GM18507 (cell line): ENCODE measurements around the gene PRDM5.

Source experiments
- DNase-seq: peaks from one replicate; pipeline ENCODE4 v3.0.0; 2011; ENCODE audit warnings: low read depth; ENCODE audit not compliant: insufficient read length; ENCODE audit errors: extremely low spot score
- FAIRE-seq: peaks from 2 replicates; lab custom pipeline; 2011; peaks lifted over from hg19 to GRCh38; lab: Jason Lieb, UNC

Gene PRDM5

DNA sequence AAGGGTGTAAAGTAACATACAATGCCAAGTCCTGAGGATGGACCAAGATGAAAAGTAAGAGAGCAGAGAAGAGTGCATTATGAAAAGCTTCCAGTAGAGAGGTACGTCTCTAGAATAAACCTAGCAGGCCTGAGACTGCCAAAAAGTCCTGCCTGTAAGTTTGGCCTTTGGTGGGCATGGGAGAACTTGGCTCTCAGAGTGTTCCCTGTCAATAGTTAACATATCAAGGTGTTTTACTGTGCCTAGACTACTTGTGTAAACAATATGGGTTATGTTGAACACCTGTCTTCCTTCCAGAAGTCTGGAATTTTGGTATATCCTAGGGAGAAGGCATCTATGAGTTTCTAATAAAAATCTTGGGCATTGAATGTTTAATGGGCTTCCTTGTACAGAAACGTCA, 60.1 kb downstream of the PRDM5 start:
- FAIRE-seq (no peak), DNase-seq (no peak)

DNA sequence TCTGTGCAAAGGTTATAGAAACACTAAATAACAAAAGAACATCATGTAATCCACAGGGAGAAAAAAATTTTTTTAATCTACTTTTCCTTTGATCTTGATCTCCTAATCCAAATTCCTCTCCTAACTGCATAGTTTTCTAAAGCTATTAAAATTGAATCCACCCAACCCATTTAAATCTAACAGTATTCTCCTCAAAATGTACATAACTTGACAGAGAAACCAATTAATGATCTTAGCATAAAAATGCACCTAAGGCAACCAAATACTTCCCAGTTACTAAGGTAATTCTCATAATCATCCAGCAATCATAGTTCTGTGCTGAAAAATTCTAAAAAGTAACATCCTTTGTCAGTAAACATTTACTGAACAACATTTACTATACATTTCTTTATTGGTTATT, 60.7 kb downstream of the PRDM5 start:
- FAIRE-seq (no peak), DNase-seq (no peak)

DNA sequence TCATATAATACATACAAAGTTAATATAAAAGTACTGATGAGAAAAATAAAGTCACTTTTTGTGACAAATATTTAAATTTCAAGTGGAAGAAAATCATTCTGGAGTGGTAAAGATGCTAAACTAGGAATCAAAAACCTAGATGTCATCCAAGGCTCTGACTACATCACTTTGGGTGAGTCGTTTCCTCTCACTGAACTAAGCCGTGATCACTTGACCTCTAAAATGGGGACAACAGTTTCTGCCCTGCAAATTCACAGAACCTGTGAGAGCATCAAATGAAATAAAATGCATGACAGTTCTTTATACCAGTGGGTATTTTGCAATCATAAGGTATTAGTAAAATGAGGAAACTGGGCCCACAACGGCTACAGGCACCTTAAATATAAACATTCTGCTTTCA, 63.8 kb downstream of the PRDM5 start:
- DNase-seq: no peak
- no peak for FAIRE-seq

DNA sequence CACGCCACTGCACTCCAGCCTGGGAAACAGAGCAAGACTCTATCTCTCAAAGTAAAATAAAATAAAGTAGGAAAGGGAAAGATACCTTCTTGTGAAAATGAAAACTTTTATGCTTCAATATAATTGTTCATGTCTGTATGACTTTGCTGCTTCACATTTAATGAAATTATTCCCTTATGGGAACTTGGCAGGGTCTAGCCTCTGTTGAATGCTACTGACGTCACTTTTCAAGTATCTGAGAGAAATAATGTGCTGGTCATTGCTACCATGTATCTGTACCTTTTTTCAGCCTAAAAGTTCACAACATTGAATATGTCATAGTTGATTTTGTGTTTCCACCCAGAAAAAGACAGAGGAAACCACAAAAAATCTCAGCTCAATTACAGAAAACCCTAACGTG, 65.2 kb downstream of the PRDM5 start:
- DNase-seq (no peak), FAIRE-seq (no peak)

DNA sequence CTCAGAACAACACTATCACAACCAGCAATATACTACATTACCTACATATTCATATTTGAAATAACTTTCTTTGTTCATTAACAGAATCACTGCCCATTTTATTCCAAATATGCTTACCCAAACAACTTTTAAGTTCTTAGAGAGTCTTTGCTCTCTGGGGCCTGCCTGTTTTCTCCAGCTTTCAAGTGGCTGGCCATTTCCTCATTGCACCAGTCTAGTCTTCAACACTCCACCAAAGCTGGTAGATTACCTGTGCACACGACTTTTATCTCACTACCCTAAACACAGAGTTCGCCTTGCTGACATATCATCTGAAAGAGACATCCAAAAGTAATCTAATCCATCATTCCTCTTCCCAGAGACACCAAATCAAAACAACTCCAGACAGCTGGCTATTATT, 66.2 kb downstream of the PRDM5 start:
- FAIRE-seq (no peak), DNase-seq (no peak)

DNA sequence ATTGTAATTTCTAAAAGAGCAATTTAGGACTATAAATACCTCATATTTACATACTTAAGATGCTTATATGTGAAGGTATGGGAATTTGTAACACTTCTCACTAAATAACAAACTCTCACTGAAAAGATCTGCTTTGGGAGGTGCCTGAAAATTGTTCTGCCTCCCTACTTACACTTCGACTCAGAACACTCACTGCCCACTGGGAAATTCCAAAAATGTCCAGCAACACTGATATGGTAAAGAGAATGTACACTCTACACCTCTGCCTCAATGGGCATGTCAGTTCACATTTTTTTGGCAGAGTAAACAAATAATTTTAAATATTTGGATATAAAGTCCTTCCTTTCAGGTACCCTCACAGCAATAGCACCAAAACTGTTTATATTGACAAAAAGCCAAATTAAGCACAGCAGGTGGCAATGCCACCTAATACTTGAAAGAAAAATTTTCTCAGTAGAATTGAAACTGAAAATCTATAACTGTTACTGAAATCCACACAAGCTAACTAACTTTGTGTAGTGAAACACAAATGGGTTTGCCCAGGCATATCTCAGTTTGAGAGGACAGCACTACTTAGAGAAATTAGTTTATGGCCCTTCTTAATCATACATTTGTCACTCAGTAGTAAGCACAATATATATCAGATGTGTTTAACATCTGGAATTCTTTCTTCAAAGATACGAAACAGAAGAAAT, 67.1 kb downstream of the PRDM5 start:
- DNase-seq (no peak), FAIRE-seq (peak; percentile 70)

DNA sequence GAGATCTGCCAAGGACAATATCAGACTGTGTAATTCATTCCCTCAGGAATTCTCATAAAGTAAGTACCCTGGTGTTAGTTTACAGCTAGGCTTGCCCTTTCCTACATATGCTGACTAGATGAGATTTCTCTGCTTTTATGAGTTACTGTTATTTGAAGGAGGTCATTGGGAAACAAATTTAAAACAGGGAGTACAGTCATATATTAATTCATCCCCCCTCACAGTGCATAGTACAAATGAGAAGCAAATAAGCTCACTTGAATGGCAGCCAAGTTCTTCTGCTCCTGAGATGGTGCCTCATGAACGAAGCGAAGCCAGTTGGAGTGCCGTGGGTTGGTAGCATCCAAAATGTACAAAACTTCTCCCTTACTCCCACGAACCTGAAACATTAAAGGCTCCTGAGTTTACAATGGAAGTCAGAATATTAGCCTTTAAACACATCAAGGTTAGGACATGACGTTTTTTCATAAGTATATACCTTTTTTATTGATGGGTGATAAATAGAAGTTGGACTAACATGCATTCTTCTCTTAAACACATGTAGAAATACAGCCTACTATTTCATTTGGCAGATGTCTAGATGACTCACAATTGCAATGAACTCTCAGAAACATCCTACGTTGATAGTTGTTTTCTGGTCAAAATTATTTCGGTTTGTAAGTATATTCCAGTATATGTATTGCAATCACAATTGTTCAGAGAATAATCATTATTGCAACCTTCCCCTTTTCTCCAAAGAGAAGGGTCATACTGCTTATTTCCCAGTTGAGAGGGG, 69.2 kb downstream of the PRDM5 start:
- FAIRE-seq (no peak), DNase-seq (no peak)

DNA sequence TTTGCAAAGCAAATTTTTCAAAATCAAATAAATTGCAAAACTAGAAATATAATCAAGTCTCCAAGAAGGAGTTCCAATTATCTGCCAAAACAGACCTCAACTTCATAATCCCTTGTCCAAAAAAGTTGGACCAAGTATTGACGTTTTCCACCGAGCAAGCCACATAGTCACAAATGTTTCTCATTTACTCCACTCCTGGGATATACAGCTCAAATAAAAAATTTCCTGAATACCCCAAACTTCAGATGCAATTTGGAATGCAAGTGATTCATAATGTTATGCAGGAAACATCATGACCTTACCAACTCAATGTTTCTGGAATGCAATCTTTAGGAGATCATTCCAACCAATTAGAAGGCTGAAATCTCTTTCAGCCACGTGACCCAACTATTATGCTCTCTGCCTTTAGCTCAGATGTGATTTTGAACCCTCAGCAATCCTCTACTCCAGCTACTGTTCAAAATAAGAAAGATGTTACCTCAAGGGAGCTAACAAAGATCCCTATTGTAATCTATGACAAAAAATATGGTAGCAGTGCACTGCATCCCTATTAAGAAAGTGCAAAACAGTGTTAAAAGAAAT, 72.4 kb downstream of the PRDM5 start:
- DNase-seq (no peak), FAIRE-seq (no peak)

DNA sequence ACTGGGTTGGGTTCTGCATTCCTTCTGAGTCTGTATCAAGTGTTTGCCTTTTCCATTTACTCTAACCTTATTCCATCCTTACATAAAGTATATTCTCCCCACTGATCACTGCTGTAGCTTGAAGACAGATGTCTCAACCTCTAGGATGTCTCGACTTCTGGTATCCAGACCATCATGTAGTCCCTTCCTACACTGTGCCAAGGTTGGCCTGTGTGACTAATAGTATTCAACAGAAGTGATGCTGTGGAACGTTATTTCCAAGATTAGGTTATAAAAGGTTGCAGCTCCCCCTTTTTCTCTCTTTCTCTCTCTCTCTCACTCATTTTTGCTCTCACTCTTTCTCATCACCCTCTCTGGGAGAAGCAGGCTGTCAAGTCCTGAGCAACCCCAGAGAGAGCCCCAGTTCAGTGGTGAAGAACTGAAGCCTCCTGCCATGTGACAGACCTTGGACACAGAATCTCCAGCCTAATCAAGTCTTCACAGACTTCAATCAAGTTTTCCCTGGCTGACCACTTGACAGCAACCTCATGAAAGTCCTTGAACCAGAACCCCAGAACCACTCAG, 75.4 kb downstream of the PRDM5 start:
- FAIRE-seq (no peak), DNase-seq (no peak)

DNA sequence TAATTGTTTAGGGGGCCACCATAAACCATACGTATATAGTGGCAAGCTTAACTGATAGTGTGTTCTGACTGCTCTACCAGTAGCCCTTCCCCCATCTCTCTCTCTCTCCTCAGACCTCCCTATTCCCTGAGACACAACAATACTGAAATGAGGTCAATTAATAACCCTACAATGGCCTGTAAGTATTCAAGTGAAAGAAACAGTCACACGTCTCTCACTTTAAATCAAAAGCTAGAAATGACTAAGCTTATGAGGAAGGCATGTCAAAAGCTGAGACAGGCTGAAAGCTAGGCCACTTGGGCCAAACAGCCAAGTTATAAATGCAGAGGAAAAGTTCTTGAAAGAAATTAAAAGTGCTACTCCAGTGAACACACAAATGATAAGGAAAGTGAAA, 78.0 kb downstream of the PRDM5 start:
- FAIRE-seq: peak; percentile 71
- DNase-seq: no peak

DNA sequence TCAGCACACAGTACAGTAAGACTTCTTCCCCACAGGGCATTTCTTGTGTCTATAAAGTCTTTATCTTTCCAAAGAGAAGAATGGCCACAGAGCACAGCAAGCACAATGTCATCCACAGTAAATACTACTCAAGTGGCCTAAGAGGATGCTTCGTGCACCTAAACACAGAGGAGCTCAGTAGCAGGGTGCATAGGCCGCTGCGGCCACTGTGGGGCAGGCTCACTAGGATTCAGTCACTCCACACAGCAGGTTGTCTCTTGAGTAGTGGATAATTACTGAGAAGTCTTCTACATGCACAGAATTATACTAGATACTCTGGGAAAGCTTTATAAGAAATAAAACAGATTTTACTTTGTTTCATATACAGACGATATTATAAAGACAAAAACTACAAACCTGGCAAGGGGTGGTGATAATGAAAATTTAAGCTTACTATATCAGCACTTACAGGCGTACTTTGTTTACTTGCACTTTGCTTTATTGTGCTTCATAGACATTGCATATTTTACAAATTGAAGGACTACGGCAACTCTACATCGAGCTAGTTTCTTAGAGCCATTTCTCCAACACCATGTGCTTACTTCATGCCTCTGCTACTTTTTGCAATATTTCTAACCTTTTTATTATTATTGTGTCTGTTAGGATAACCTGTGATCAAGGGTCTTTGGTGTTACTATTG, 78.5 kb downstream of the PRDM5 start:
- FAIRE-seq (no peak), DNase-seq (no peak)

DNA sequence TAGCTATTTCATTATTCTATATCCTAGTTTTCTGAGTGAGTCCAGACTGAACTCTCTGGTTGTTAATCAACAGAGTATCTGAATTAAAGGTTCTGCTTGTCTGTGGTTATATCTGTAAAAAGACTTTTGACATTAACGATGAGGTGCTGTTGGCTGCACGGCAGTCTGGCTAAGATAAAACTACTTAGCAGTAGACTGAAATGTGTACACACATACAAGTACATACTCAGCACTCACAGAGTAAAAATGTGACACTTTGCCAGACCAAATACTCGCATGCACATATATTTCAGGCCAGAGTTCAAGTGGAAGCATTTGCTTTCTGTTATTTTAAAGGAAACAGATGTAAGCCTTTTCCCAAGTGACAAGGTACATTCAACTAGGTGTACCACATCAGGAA, 80.5 kb downstream of the PRDM5 start:
- no peak for FAIRE-seq
- no peak for DNase-seq

DNA sequence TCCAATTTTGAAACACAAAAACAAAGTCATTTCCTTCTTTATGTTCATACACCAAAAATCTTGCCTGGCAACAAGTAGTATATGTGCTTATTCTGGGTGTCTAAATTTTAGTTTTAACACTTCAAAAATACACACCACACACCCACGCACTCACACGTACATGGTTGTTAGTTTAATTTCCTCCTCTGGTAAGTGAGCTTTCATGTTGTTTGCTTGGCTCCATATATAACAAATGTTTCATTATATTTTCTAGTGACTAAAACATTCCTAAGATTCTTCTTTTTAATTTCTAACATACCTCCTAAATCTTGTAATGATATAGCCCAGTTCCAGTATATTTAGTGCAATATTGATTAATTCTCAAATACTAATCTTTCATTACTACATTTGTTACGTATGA, 80.9 kb downstream of the PRDM5 start:
- FAIRE-seq (no peak), DNase-seq (no peak)

DNA sequence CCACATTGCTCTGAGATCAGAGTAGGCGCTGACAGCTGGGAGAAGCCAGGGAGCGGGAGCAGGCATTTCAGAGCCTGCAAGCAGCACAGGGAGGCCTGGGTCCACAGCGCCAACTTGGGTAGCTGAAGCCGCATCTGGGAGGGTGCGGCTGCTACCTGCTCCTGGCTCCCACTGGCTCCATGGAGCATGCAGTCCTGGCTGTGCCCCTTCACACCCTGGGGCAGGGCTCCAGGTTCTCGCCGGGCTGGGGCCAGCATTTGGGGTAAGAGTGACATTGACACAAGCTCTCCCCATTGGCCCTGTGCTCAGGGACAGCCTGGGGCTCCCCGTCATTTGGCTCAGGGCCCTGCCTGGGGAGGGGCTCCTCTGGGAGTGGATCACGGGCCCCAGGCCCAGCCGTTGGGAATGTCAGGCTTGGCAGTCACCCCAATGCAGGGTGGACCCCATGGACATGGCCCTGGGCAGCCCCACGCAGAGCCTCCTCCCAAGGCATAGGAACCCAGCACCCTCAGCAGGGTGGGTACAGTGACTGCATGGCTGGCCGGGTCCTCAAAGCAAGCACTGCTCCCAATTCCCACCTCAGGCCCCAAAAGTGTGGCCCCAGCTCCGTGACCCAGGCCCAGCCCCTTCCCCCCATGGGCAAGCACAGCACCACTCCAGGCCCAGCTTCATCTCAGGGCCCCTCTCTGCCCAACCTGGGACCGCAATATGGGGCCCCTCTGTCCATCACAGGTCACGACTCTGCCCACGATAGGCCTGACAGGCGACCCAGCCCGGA, 82.4 kb downstream of the PRDM5 start:
- no peak for DNase-seq
- no peak for FAIRE-seq

DNA sequence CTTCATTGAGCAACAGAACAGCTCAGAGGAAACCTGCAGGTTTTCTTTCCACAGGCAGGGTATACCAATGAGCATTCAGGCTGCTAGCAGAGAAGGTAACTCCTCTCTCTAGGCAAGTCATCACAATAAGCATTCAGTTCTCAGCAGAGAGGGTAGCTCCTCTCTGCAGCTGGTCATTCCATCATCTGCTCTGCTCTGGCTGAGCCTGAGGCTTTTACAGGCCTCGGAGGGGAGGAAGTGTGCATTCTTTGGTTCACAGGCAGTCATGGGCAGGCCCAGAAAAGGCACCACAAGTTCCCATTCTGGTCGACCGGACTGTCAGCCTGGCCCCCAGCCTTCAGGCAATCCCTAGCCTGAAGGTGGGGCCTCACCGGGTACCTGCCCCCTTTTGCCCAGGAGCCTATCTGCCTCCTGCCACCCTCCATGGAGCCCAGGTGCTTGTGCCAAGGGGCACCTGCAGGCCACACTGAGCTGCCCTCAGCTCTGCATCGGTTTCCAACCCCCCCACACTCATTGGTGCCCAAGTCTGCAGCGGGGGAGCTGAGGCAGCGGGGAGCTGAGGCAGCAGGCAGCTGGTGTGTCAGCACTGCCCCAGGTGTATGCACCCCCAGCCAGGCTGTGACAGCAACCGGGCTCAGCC, 83.1 kb downstream of the PRDM5 start:
- FAIRE-seq (no peak), DNase-seq (no peak)

DNA sequence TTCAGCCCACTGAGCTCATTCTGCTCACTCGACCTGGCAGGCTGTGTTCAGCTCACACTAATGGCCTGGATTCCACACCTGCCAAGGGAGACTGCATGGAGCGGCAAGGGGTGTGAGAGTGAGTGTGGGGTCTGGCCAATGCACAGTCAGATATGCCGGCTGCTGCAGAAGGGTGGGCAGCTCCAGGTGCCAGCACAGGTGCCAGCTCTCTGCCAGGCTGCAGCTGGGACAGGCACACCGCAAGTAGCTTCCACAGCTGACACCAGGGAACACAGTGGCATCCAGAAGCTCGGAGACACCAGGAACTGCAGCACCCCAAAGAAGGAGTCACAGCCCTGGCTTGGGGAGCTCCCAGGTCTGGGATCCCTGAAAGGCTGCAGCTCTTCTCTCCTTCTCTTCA, 83.7 kb downstream of the PRDM5 start:
- FAIRE-seq (no peak), DNase-seq (no peak)

DNA sequence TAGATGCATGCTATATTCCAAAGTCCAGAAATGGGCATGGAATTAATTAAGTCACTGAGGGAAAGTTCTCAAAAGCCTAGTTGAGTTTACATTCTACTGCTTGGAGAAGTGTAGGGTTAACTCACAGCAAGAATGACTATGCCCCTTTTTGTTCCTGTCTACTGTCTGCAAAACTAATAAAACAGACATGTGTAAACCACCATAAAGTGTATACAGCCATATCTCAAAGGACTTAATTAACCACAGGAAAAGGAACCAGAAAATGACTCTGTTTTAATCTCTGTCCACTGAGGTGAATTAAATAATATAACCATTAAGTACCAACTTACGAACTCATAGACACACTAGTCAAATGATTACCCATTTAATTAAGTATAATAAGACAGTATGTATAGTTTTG, 84.9 kb downstream of the PRDM5 start:
- FAIRE-seq (no peak), DNase-seq (no peak)

DNA sequence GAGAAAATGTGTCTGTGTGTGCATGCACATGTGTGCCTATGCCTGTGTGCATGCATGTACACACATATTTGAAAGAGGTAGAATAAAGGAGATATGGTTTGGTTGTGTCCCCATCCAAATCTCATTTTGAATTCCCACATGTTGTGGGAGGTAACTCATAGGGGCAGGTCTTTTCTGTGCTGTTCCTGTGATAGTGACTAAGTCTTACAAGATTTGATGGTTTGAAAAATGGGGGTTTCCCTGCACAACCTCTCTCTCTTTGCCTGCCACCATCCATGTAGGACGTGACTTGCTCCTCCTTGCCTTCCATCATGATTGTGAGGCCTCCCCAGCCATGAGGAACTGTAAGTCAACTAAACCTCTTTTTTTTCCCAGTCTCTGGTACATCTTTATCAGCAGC, 87.2 kb downstream of the PRDM5 start:
- DNase-seq (no peak), FAIRE-seq (no peak)

DNA sequence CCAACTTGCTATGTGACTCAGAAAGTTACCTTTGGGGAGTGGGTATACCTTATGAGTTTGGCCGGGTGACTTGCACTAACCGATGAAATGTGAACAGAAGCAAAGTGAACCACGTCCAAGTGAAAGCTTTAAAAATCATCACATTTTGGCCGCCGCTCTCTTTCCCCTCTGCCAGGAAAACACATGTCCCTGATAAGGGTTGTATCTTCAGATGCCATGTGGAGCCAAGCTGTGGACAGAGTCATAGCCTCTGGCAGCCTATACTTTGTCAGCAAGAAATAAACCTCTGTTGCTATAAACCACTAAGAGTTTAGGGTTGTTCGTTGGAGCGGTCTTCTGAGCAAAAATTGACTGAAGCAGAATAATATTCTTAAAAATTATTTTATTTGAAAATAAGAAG, 92.3 kb downstream of the PRDM5 start:
- DNase-seq: no peak
- no peak for FAIRE-seq
